HepG2 (cell line): Measurements from ENCODE around the gene SFMBT1. TPM values are rescaled to one million over a fixed set of nuclear protein-coding genes. Genes with fewer than 3 reads are reported as not detected.

Experiments used
- AHR ChIP-seq: IDR thresholded peaks from 2 replicates; pipeline ENCODE4 v1.6.1; 2018; ENCODE audit warnings: missing genetic modification reagents, missing compliant biosample characterization
- CBX1 ChIP-seq: IDR thresholded peaks from one replicate; pipeline ENCODE4 v1.6.1; 2016; ENCODE audit warnings: antibody characterized with exemption, low read depth
- CEBPB ChIP-seq: IDR thresholded peaks from 2 replicates; pipeline ENCODE4 v1.6.1; 2011; ENCODE audit warnings: low read depth, low read length, improper control_type of control experiment, borderline replicate concordance
- FOXA1 ChIP-seq, 2 experiments: fragments of 450-650 bp in 1 of 2; sonication (generic) in 1 of 2; formaldehyde crosslinking in 1 of 2; IDR thresholded peaks; 2 replicates each; pipeline versions ENCODE4 v1.4.0 to v1.6.1; 2016 to 2020; ENCODE audit warnings: missing genetic modification reagents in 1 of 2
- FOXA3 ChIP-seq: IDR thresholded peaks from 2 replicates; pipeline ENCODE4 v1.6.1; 2016; ENCODE audit warnings: missing genetic modification reagents, missing compliant biosample characterization
- NCOA1 ChIP-seq: sonication (generic); formaldehyde crosslinking; IDR thresholded peaks from 2 replicates; pipeline ENCODE4 v1.9.0; 2021; ENCODE audit warnings: missing genetic modification reagents
- NR2F6 ChIP-seq, 2 experiments: IDR thresholded peaks; 2 replicates each; pipeline ENCODE4 v1.6.1; 2016; ENCODE audit warnings: antibody characterized with exemption in 1 of 2, mild to moderate bottlenecking in 1 of 2
- PHF21A ChIP-seq: sonication (generic); formaldehyde crosslinking; IDR thresholded peaks from 2 replicates; pipeline ENCODE4 v1.5.0; 2020; ENCODE audit warnings: mild to moderate bottlenecking, missing genetic modification reagents
- PITX1 ChIP-seq: sonication (generic); formaldehyde crosslinking; IDR thresholded peaks from 2 replicates; pipeline ENCODE4 v1.5.1; 2020; ENCODE audit warnings: mild to moderate bottlenecking, missing genetic modification reagents
- PRPF4 ChIP-seq: fragments of 200-400 bp; formaldehyde crosslinking; IDR thresholded peaks from 2 replicates; pipeline ENCODE4 v1.6.1; 2016; ENCODE audit warnings: low read length, low read depth; ENCODE audit not compliant: poor library complexity, severe bottlenecking
- RXRB ChIP-seq: IDR thresholded peaks from 2 replicates; pipeline ENCODE4 v1.6.1; 2016; ENCODE audit warnings: borderline replicate concordance, missing genetic modification reagents, missing compliant biosample characterization
- ZBTB38 ChIP-seq: sonication (generic); formaldehyde crosslinking; IDR thresholded peaks from 2 replicates; pipeline ENCODE4 v1.5.1; 2020; ENCODE audit warnings: mild to moderate bottlenecking, missing genetic modification reagents
- ZNF292 ChIP-seq: sonication (generic); formaldehyde crosslinking; IDR thresholded peaks from 2 replicates; pipeline ENCODE4 v1.8.1; 2022; ENCODE audit warnings: mild to moderate bottlenecking, low read depth, missing genetic modification reagents, borderline replicate concordance
- ZNF383 ChIP-seq: sonication (generic); formaldehyde crosslinking; IDR thresholded peaks from 2 replicates; pipeline ENCODE4 v1.4.0; 2020; ENCODE audit warnings: missing genetic modification reagents, mild to moderate bottlenecking, borderline replicate concordance
- ZNF672 ChIP-seq: sonication (generic); formaldehyde crosslinking; IDR thresholded peaks from 2 replicates; pipeline ENCODE4 v1.8.1; 2022; ENCODE audit warnings: missing genetic modification reagents
- ZNF772 ChIP-seq: sonication (generic); formaldehyde crosslinking; IDR thresholded peaks from 2 replicates; pipeline ENCODE4 v1.5.0; 2020; ENCODE audit warnings: mild to moderate bottlenecking, missing genetic modification reagents
- ZSCAN31 ChIP-seq: sonication (generic); formaldehyde crosslinking; IDR thresholded peaks from 2 replicates; pipeline ENCODE4 v1.5.0; 2020; ENCODE audit warnings: low read depth, mild to moderate bottlenecking, missing genetic modification reagents
- polyA plus RNA-seq, 8 experiments: library from polyadenylated mRNA; depleted of rRNA in 3 of 8; stranded (reverse) in 7 of 8; unstranded in 1 of 8; fragments of >200 nt; fragmentation: Illumina TruSeq in 4 of 8; extraction: Trizol in 4 of 8; gene quantifications; 2 replicates each; pipeline versions ENCODE4 v1.2.1 to v1.2.3, GENCODE V29; 2011 to 2016; ENCODE audit warnings: low read depth in 4 of 8, missing spikeins in 1 of 8, mixed read lengths in 1 of 8; ENCODE audit not compliant: insufficient read depth in 1 of 8
- total RNA-seq, 5 experiments: library from RNA; depleted of rRNA; stranded (reverse); fragments of >200 nt; fragmentation: Illumina TruSeq; extraction: Trizol; gene quantifications; 2 replicates each; pipeline ENCODE4 v1.2.3, GENCODE V29; 2016; ENCODE audit warnings: low read depth in 1 of 5
- TF ChIP-seq, protein P1 (sequence below): sonication (generic); formaldehyde crosslinking; IDR thresholded peaks from 2 replicates; pipeline ENCODE4 v1.4.0; 2020; ENCODE audit warnings: missing genetic modification reagents
- TF ChIP-seq, protein P2 (sequence below): IDR thresholded peaks from 2 replicates; pipeline ENCODE4 v1.6.1; 2018; ENCODE audit warnings: missing genetic modification reagents
- TF ChIP-seq, protein P3 (sequence below): sonication (generic); formaldehyde crosslinking; IDR thresholded peaks from 2 replicates; pipeline ENCODE4 v1.5.1; 2020; ENCODE audit warnings: mild to moderate bottlenecking, missing genetic modification reagents, moderate library complexity
- TF ChIP-seq, protein P4 (sequence below): sonication (generic); formaldehyde crosslinking; IDR thresholded peaks from 2 replicates; pipeline ENCODE4 v1.4.0; 2020; ENCODE audit warnings: low read depth, mild to moderate bottlenecking, missing genetic modification reagents

Gene SFMBT1
- total and polyA plus RNA-seq, 2 of the 13 experiments (the other 11 are each of a cell fraction or from before 2014, with no cell fraction given) = 3.8 to 12.8 TPM

DNA sequence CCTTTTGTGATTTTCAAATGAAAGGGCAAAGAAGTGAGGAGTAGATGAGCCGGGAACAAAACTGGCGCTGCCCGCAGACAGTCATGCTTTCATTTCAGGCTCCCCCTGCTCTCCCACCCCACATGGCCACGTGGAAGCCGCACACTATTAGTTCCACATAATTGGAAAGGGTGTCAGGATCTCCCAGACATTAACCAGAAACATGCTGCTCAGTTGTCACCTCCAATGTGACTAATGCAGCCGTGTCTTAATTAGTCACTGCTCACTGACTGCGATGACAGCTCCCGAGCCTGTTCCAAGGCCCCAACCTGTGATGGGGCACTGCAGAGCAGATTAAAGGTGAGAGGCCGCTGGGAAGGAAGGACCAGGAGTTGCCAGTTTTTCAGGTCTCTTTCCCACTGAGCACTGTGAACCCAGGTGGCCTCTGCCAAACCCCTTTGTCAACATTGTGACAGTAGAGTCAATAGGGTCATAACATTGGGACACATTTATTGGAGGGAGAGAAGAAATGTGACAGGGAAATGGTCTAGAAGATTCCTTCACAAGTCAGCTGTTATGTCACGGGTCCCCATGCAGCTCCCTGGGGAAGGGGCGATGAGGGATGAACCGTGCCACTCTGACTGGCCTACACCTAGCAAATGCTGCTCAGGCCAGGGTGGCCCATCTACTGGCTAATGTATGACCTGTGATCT is 38.6 kb upstream of the SFMBT1 start (continued):
- TF ChIP-seq, protein P1, sequence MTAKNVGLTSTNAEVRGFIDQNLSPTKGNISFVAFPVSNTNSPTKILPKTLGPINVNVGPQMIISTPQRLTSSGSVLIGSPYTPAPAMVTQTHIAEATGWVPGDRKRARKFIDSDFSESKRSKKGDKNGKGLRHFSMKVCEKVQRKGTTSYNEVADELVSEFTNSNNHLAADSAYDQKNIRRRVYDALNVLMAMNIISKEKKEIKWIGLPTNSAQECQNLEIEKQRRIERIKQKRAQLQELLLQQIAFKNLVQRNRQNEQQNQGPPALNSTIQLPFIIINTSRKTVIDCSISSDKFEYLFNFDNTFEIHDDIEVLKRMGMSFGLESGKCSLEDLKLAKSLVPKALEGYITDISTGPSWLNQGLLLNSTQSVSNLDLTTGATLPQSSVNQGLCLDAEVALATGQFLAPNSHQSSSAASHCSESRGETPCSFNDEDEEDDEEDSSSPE = no peak
- TF ChIP-seq PHF21A (CRISPR knock-in tag) (peak; percentile 44; the same call in 1 of the 2 replicates), NCOA1 (CRISPR knock-in tag) (no peak), CEBPB (peak; percentile 1; the same call in 1 of the 2 replicates), ZSCAN31 (CRISPR knock-in tag) (0 out of 2 replicates have a peak, but pooled peaks have one; percentile 26), AHR (no peak), ZNF672 (no peak), NR2F6 (IDR thresholded peaks at IDR 0.05) (peak; percentile 31), NR2F6 (CRISPR knock-in tag; IDR thresholded peaks at IDR 0.05) (0 out of 2 replicates have a peak, but pooled peaks have one; percentile 37), PRPF4 (no peak), ZBTB38 (CRISPR knock-in tag) (no peak), FOXA1 (IDR thresholded peaks at IDR 0.05) (no peak), FOXA1 (CRISPR knock-in tag; IDR thresholded peaks at IDR 0.05) (peak; percentile 82), CBX1 (no peak), ZNF772 (CRISPR knock-in tag) (0 out of 2 replicates have a peak, but pooled peaks have one; percentile 30), ZNF292 (peak; percentile 21; the same call in 1 of the 2 replicates), ZNF383 (CRISPR knock-in tag) (no peak), RXRB (CRISPR knock-in tag) (peak; percentile 46; the same call in 1 of the 2 replicates), FOXA3 (CRISPR knock-in tag) (peak; percentile 76), PITX1 (peak; percentile 41; the same call in 1 of the 2 replicates)
- TF ChIP-seq, protein P2, sequence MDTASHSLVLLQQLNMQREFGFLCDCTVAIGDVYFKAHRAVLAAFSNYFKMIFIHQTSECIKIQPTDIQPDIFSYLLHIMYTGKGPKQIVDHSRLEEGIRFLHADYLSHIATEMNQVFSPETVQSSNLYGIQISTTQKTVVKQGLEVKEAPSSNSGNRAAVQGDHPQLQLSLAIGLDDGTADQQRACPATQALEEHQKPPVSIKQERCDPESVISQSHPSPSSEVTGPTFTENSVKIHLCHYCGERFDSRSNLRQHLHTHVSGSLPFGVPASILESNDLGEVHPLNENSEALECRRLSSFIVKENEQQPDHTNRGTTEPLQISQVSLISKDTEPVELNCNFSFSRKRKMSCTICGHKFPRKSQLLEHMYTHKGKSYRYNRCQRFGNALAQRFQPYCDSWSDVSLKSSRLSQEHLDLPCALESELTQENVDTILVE (CRISPR knock-in tag) = no peak
- TF ChIP-seq, protein P3, sequence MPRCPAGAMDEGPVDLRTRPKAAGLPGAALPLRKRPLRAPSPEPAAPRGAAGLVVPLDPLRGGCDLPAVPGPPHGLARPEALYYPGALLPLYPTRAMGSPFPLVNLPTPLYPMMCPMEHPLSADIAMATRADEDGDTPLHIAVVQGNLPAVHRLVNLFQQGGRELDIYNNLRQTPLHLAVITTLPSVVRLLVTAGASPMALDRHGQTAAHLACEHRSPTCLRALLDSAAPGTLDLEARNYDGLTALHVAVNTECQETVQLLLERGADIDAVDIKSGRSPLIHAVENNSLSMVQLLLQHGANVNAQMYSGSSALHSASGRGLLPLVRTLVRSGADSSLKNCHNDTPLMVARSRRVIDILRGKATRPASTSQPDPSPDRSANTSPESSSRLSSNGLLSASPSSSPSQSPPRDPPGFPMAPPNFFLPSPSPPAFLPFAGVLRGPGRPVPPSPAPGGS = no peak
- TF ChIP-seq, protein P4, sequence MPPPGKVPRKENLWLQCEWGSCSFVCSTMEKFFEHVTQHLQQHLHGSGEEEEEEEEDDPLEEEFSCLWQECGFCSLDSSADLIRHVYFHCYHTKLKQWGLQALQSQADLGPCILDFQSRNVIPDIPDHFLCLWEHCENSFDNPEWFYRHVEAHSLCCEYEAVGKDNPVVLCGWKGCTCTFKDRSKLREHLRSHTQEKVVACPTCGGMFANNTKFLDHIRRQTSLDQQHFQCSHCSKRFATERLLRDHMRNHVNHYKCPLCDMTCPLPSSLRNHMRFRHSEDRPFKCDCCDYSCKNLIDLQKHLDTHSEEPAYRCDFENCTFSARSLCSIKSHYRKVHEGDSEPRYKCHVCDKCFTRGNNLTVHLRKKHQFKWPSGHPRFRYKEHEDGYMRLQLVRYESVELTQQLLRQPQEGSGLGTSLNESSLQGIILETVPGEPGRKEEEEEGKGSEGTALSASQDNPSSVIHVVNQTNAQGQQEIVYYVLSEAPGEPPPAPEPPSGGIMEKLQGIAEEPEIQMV (CRISPR knock-in tag) = no peak
